ENCODE measurements around the gene PSME2.

The PSME2 gene

GRCh38 chr14:24136684-24137528 is 9.5 kb downstream of the PSME2 start:
- Histone ChIP-seq H3K9ac (ENCODE audit: low read depth, low read length) (peak overlapping the region; percentile 37), H3K27me3 (ENCODE audit: control insufficient read depth, insufficient read depth, low read length) (no peaks in the 10 kb centered on the region), H3K4me1 (ENCODE audit: control insufficient read depth, insufficient read depth, low read length) (peaks cover 10% of the 10 kb centered on the region), H3K9me3 (ENCODE audit: control insufficient read depth, insufficient read depth, low read length) (no peaks in the 10 kb centered on the region), H3K4me3 (ENCODE audit: low read depth, low read length) (peak overlapping the region; percentile 75), H3K36me3 (ENCODE audit: control insufficient read depth, insufficient read depth, low read length) (peaks cover 20% of the 10 kb centered on the region)

DNA sequence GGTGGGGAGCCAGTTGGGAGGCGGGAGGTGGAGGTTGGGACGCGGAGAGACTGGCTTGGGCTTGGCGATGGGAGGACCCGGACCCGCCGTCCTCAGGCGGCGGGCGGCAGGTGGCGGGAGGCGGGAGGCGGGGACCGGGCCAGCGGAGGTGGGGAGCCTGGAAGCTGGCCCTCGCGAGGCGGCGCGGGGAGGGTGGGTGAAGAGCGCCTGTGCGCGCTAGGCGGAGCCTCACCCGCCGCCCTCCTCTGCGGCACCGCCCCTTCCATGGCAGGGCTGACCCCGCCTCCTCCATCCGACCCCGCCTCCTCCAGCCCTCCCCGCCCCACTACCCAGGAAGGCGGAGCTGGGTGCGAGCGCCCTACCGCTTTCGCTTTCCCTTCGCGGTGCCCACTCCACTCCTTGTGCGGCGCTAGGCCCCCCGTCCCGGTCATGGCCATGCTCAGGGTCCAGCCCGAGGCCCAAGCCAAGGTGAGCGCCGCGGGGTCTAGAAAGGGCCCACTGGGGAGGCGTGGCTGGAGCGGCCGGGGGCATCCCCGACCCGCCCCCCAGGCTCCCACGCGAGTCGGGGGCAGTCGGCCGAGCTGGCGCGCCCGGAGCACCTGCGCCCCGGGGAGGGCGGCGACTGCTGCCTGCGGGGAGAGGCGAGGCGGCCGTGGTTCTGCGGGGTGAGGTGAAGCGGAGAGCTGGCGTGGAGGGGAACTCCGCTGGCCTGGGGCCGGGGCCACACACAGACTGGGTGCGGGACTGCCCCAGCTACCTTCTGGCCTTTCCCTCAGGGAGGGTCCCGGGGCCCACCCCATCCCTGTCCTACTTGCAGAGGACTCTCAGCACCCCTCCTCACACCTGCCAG is 10.4 kb downstream of the PSME2 start, which contains the start of gene PSME1:
TSS of gene PSME1 (plus strand) at position 361 of the 850 bp plus-strand sequence. CDS start at position 430, 69 bp downstream.
- Histone ChIP-seq H3K36me3 (ENCODE audit: control insufficient read depth, insufficient read depth, low read length) (peaks cover 20% of the 10 kb centered on the region), H3K9ac (ENCODE audit: low read depth, low read length) (peak within 1 kb of the TSS; percentile 38), H3K27me3 (ENCODE audit: control insufficient read depth, insufficient read depth, low read length) (no peaks in the 10 kb centered on the region), H3K4me1 (ENCODE audit: control insufficient read depth, insufficient read depth, low read length) (peaks cover 11% of the 10 kb centered on the region), H3K9me3 (ENCODE audit: control insufficient read depth, insufficient read depth, low read length) (no peaks in the 10 kb centered on the region), H3K4me3 (ENCODE audit: low read depth, low read length) (peak within 1 kb of the TSS; percentile 76)

GRCh38 chr14:24135584-24135833 is 10.9 kb downstream of the PSME2 start:
- Histone ChIP-seq H3K4me3 (ENCODE audit: low read depth, low read length) (peak overlapping the region; percentile 76), H3K27me3 (ENCODE audit: control insufficient read depth, insufficient read depth, low read length) (no peaks in the 10 kb centered on the region), H3K36me3 (ENCODE audit: control insufficient read depth, insufficient read depth, low read length) (peaks cover 18% of the 10 kb centered on the region), H3K9ac (ENCODE audit: low read depth, low read length) (peak overlapping the region; percentile 38), H3K4me1 (ENCODE audit: control insufficient read depth, insufficient read depth, low read length) (peaks cover 11% of the 10 kb centered on the region), H3K9me3 (ENCODE audit: control insufficient read depth, insufficient read depth, low read length) (no peaks in the 10 kb centered on the region)

DNA sequence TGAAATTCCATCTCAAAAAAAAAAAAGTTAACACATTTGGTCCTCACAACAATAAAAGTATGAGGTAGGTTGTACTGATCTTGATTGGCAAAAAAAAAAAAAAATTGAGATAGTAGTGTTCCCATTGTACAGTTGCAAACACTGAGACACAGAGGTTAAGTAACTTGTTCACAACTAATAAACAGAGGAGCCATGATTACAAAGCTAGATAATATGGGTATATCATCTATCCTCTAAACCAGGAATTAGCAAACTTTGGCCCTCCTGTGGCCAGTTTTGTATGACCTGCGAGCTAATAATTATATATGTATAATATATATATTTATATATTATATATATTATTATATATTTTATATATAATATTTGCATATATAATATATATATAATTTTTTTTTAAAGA is 12.7 kb downstream of the PSME2 start:
- no peaks in the 10 kb centered on the region for H3K27me3 ChIP-seq (ENCODE audit: control insufficient read depth, insufficient read depth, low read length)

DNA sequence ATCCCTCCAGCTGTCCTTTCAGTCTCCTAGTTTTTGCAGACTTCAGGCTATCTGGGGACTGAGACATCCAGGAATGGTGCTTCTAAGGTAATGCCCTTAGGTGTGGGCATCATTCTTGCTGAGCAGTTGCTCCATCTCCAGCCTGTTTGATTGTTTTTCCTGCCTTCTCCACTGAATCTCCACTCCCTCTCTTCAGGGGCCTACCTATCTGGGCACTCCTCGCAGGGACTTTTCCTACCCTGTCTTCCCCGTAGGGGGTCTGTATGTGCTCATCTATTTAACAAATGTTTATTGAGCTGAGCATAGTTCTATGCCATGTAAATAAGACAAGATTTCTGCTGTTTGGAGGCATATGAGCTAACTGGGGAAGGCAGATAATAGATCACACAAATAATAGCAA is 13.4 kb downstream of the PSME2 start:
- no peak overlapping the region for H3K4me3 ChIP-seq (ENCODE audit: low read depth, low read length)
- H3K9me3 ChIP-seq (ENCODE audit: control insufficient read depth, insufficient read depth, low read length), result no peaks in the 10 kb centered on the region
- H3K4me1 ChIP-seq (ENCODE audit: control insufficient read depth, insufficient read depth, low read length), result peaks cover 7% of the 10 kb centered on the region
- H3K9ac ChIP-seq (ENCODE audit: low read depth, low read length), result no peak overlapping the region
- no peaks in the 10 kb centered on the region for H3K27me3 ChIP-seq (ENCODE audit: control insufficient read depth, insufficient read depth, low read length)
- H3K36me3 ChIP-seq (ENCODE audit: control insufficient read depth, insufficient read depth, low read length), result peaks cover 2% of the 10 kb centered on the region

More for the DNA sequence above, 12.7 kb downstream of the PSME2 start:
- H3K9ac ChIP-seq (ENCODE audit: low read depth, low read length), result no peak overlapping the region
- peaks cover 9% of the 10 kb centered on the region for H3K36me3 ChIP-seq (ENCODE audit: control insufficient read depth, insufficient read depth, low read length)
- no peaks in the 10 kb centered on the region for H3K9me3 ChIP-seq (ENCODE audit: control insufficient read depth, insufficient read depth, low read length)
- H3K4me3 ChIP-seq (ENCODE audit: low read depth, low read length), result no peak overlapping the region
- H3K4me1 ChIP-seq (ENCODE audit: control insufficient read depth, insufficient read depth, low read length), result peaks cover 7% of the 10 kb centered on the region

GRCh38 chr14:24132061-24132685 is 14.2 kb downstream of the PSME2 start:
- Histone ChIP-seq H3K27me3 (ENCODE audit: control insufficient read depth, insufficient read depth, low read length) (no peaks in the 10 kb centered on the region), H3K9ac (ENCODE audit: low read depth, low read length) (no peak overlapping the region), H3K4me3 (ENCODE audit: low read depth, low read length) (no peak overlapping the region), H3K36me3 (ENCODE audit: control insufficient read depth, insufficient read depth, low read length) (no peaks in the 10 kb centered on the region), H3K4me1 (ENCODE audit: control insufficient read depth, insufficient read depth, low read length) (peaks cover 6% of the 10 kb centered on the region), H3K9me3 (ENCODE audit: control insufficient read depth, insufficient read depth, low read length) (no peaks in the 10 kb centered on the region)

GRCh38 chr14:24131549-24131966 is 14.9 kb downstream of the PSME2 start:
- Histone ChIP-seq H3K9me3 (ENCODE audit: control insufficient read depth, insufficient read depth, low read length) (no peaks in the 10 kb centered on the region), H3K4me1 (ENCODE audit: control insufficient read depth, insufficient read depth, low read length) (peaks cover 2% of the 10 kb centered on the region), H3K36me3 (ENCODE audit: control insufficient read depth, insufficient read depth, low read length) (no peaks in the 10 kb centered on the region), H3K27me3 (ENCODE audit: control insufficient read depth, insufficient read depth, low read length) (no peaks in the 10 kb centered on the region), H3K4me3 (ENCODE audit: low read depth, low read length) (no peak overlapping the region), H3K9ac (ENCODE audit: low read depth, low read length) (no peak overlapping the region)

- peaks cover 2% of the 10 kb centered on the region for H3K4me1 ChIP-seq (ENCODE audit: control insufficient read depth, insufficient read depth, low read length)
- H3K36me3 ChIP-seq (ENCODE audit: control insufficient read depth, insufficient read depth, low read length), result no peaks in the 10 kb centered on the region
- no peaks in the 10 kb centered on the region for H3K9me3 ChIP-seq (ENCODE audit: control insufficient read depth, insufficient read depth, low read length)
- no peaks in the 10 kb centered on the region for H3K27me3 ChIP-seq (ENCODE audit: control insufficient read depth, insufficient read depth, low read length)
- H3K9ac ChIP-seq (ENCODE audit: low read depth, low read length), result no peak overlapping the region
- no peak overlapping the region for H3K4me3 ChIP-seq (ENCODE audit: low read depth, low read length)
Observed at GRCh38 chr14:24130717-24131548, 15.5 kb downstream of the PSME2 start.

DNA sequence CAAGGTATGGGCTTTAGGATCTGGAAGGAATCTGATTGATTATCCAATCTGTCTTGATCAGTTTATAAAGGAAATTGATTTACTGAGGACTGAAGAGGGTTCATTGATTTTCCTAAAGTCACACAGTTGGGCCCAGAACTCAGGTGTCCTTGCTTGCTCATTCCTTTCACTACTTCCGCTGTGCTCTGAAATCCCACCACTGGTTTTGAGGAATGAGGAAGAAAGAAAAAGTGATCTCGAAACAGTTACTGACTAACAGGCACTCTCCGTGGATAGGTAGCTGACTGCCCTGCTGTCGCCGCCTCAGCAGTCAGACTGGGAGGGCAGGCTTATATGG is 16.1 kb downstream of the PSME2 start, which contains the start of gene FITM1:
TSS of gene FITM1 (plus strand) at position 280 of the 337 bp plus-strand sequence. CDS start 905 bp downstream, outside the sequence.
- Histone ChIP-seq H3K4me3 (ENCODE audit: low read depth, low read length) (no peak within 1 kb of the TSS), H3K4me1 (ENCODE audit: control insufficient read depth, insufficient read depth, low read length) (peaks cover 2% of the 10 kb centered on the region), H3K27me3 (ENCODE audit: control insufficient read depth, insufficient read depth, low read length) (no peaks in the 10 kb centered on the region), H3K9me3 (ENCODE audit: control insufficient read depth, insufficient read depth, low read length) (no peaks in the 10 kb centered on the region), H3K36me3 (ENCODE audit: control insufficient read depth, insufficient read depth, low read length) (no peaks in the 10 kb centered on the region), H3K9ac (ENCODE audit: low read depth, low read length) (no peak within 1 kb of the TSS)

GRCh38 chr14:24129410-24129998 is 16.9 kb downstream of the PSME2 start:
- no peaks in the 10 kb centered on the region for H3K27me3 ChIP-seq (ENCODE audit: control insufficient read depth, insufficient read depth, low read length)
- peaks cover 2% of the 10 kb centered on the region for H3K4me1 ChIP-seq (ENCODE audit: control insufficient read depth, insufficient read depth, low read length)
- H3K9ac ChIP-seq (ENCODE audit: low read depth, low read length), result no peak overlapping the region
- H3K9me3 ChIP-seq (ENCODE audit: control insufficient read depth, insufficient read depth, low read length), result no peaks in the 10 kb centered on the region
- H3K36me3 ChIP-seq (ENCODE audit: control insufficient read depth, insufficient read depth, low read length), result no peaks in the 10 kb centered on the region
- no peak overlapping the region for H3K4me3 ChIP-seq (ENCODE audit: low read depth, low read length)

DNA sequence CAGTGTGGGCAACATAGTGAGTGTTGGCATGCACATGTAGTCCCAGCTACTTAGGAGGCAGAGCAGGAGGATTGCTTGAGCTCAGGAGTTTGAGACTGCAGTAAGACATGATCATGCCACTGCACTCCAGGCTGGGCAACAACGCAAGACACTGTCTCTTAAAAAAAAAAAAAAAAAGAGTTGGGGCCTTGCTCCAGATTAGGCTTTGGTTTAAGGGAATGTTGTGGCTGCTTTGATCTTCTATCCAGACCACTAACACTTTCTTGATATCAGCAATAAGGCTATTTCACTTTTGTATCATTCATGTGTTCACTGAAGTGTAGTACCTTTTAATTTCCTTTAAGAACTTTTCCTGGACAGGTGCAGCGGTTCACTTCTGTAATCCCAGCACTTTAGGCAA is 18.7 kb downstream of the PSME2 start:
- no peak overlapping the region for H3K9ac ChIP-seq (ENCODE audit: low read depth, low read length)
- peaks cover 7% of the 10 kb centered on the region for H3K36me3 ChIP-seq (ENCODE audit: control insufficient read depth, insufficient read depth, low read length)
- H3K27me3 ChIP-seq (ENCODE audit: control insufficient read depth, insufficient read depth, low read length), result no peaks in the 10 kb centered on the region
- no peaks in the 10 kb centered on the region for H3K9me3 ChIP-seq (ENCODE audit: control insufficient read depth, insufficient read depth, low read length)
- no peak overlapping the region for H3K4me3 ChIP-seq (ENCODE audit: low read depth, low read length)
- peaks cover 2% of the 10 kb centered on the region for H3K4me1 ChIP-seq (ENCODE audit: control insufficient read depth, insufficient read depth, low read length)

Data from iPS-15b (cell line).